NT2/D1 (cell line): Measurements from ENCODE around the gene ACVR1.

Source experiments
- SUZ12 ChIP-seq: IDR thresholded peaks from 2 replicates; pipeline ENCODE4 v1.6.1; 2011; ENCODE audit not compliant: insufficient read length, insufficient read depth; ENCODE audit errors: extremely low read depth
- YY1 ChIP-seq: IDR thresholded peaks from 2 replicates; pipeline ENCODE4 v1.6.1; 2011; ENCODE audit not compliant: insufficient read length, insufficient read depth
- ZNF274 ChIP-seq: IDR thresholded peaks from 2 replicates; pipeline ENCODE4 v1.6.1; 2011; ENCODE audit warnings: mild to moderate bottlenecking, low read depth, low read length

DNA sequence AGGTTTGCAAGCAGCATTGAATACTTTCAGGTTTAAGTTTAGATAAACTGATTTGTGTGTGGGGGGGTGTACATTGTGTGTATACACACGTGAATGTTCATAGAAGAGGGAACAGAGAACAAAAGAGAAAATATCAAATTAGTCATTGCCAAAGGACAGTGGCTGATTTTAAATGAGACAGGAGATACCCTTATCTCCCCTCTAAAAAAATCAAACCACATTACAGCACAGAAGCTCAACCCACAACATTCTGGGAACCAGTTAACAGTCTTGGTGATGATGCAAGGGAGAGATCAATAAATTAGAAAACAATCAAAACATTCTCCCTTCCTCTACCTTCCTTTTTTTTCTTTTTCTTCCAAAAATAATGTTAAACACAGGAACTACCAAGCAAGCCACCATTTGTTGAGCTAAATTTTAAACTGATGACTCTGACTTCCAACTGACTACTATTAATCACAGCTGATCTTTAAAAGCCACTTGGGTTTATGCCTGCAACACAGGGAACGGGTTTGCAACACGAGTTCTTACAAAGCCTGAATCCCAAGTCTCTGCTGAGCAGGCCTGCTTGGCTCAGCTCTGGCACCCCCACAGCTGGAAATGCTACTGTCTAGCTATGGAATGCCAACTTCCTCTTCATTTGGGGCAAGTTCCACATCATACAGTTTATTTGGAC is 128.3 kb downstream of the ACVR1 start:
- TF ChIP-seq ZNF274 (no peak), YY1 (no peak), SUZ12 (no peak)
